PC-3 (cell line): ENCODE data around the gene FITM2. TPM values are rescaled to one million over a fixed set of nuclear protein-coding genes. Genes with fewer than 3 reads are reported as not detected.
"Not testable (repeated sequence)": the region's sequence is repeated elsewhere in the genome, so short reads cannot be mapped to it uniquely, and the experiment has no call there.

ENCODE experiments used
- ATAC-seq: fragments of 200-7000 bp; cut with Tn5 transposase; 2 replicates; pipeline ENCODE4 v1.9.1; 2020; ENCODE audit warnings: mild to moderate bottlenecking, moderate library complexity
- BruUV-seq: library from RNA; stranded (reverse); fragments of 400-500 nt; replicated peaks from 2 replicates; lab custom pipeline; 2021; lab: Mats Ljungman, UMichigan
- CTCF ChIA-PET: fragments of 300-600 bp; sonication (Branson Sonifier 250); formaldehyde crosslinking; loops from one replicate; lab custom pipeline; 2022; ENCODE audit warnings: antibody characterized with exemption; lab: Charles Lee
- POLR2A ChIA-PET: fragments of 300-600 bp; sonication (Branson Sonifier 250); formaldehyde crosslinking; loops from one replicate; lab custom pipeline; 2022; ENCODE audit warnings: antibody characterized with exemption; ENCODE audit not compliant: unreplicated experiment; lab: Charles Lee
- DNase-seq: peaks from one replicate; pipeline ENCODE4 v3.0.0-alpha.2; 2015
- H2AFZ ChIP-seq: fragments of 300-600 bp; sonication (generic); 2 replicates; pipeline ENCODE4 v1.6.0; 2016; ENCODE audit warnings: antibody characterized with exemption, low read length
- H3F3A ChIP-seq: fragments of 300-600 bp; sonication (generic); one replicate; pipeline ENCODE4 v1.6.0; 2017; ENCODE audit warnings: antibody characterized with exemption, low read length, control low read depth, mild to moderate bottlenecking; ENCODE audit not compliant: unreplicated experiment
- H3K27ac ChIP-seq: fragments of 300-600 bp; sonication (generic); 2 replicates; pipeline ENCODE4 v1.5.1; 2016; ENCODE audit warnings: mild to moderate bottlenecking, low read length
- H3K27me3 ChIP-seq: fragments of 300-600 bp; sonication (generic); 2 replicates; pipeline ENCODE4 v1.6.1; 2016; ENCODE audit warnings: low read length, mixed read lengths
- H3K36me3 ChIP-seq: fragments of 300-600 bp; sonication (generic); 2 replicates; pipeline ENCODE4 v1.6.1; 2016; ENCODE audit warnings: low read depth, mixed run types, low read length, mixed read lengths
- H3K4me1 ChIP-seq: fragments of 300-600 bp; sonication (generic); 2 replicates; pipeline ENCODE4 v1.5.1; 2016; ENCODE audit warnings: low read length; ENCODE audit not compliant: insufficient read depth
- H3K4me2 ChIP-seq: fragments of 300-600 bp; sonication (generic); 2 replicates; pipeline ENCODE4 v1.6.0; 2016; ENCODE audit warnings: low read length
- H3K4me3 ChIP-seq: fragments of 300-600 bp; sonication (generic); 2 replicates; pipeline ENCODE4 v1.5.1; 2016; ENCODE audit warnings: mild to moderate bottlenecking, low read length, mixed read lengths
- H3K79me2 ChIP-seq: fragments of 300-600 bp; sonication (generic); 2 replicates; pipeline ENCODE4 v1.6.1; 2017; ENCODE audit warnings: low read length, mixed read lengths
- H3K9ac ChIP-seq: fragments of 300-600 bp; sonication (generic); 2 replicates; pipeline ENCODE4 v1.6.0; 2016; ENCODE audit warnings: mild to moderate bottlenecking, low read length
- H3K9me2 ChIP-seq: fragments of 300-600 bp; sonication (generic); replicated peaks from 2 replicates; pipeline ENCODE4 v1.6.1; 2016; ENCODE audit warnings: mixed run types, low read length, mixed read lengths
- H3K9me3 ChIP-seq: fragments of 300-600 bp; sonication (generic); 2 replicates; pipeline ENCODE4 v1.6.1; 2016; ENCODE audit warnings: low read length, mixed read lengths
- H4K20me1 ChIP-seq: fragments of 300-600 bp; sonication (generic); 2 replicates; pipeline ENCODE4 v1.6.1; 2016; ENCODE audit warnings: low read length, mixed read lengths
- EZH2 ChIP-seq: fragments of 300-600 bp; sonication (generic); IDR thresholded peaks from one replicate; pipeline ENCODE4 v1.6.1; 2017; ENCODE audit warnings: antibody characterized with exemption, mild to moderate bottlenecking, low read length; ENCODE audit not compliant: unreplicated experiment
- EZH2phosphoT487 ChIP-seq: fragments of 300-600 bp; sonication (generic); IDR thresholded peaks from 2 replicates; pipeline ENCODE4 v1.6.1; 2018; ENCODE audit warnings: mild to moderate bottlenecking, antibody characterized with exemption, low read length, borderline replicate concordance
- intact Hi-C: fragments of 100-400 bp; cut with micrococcal nuclease; formaldehyde crosslinking; loops from 2 replicates; pipeline ENCODE4 v1.9.0; 2023
- total RNA-seq: library from RNA; depleted of rRNA; stranded (reverse); fragments of >200 nt; gene quantifications from 2 replicates; pipeline ENCODE4 v1.2.3, GENCODE V29; 2014
- TF ChIP-seq, protein P1 (sequence below): fragments of 300-600 bp; sonication (generic); conservative IDR thresholded peaks from 2 replicates; pipeline ENCODE4 v1.5.1; 2017; ENCODE audit warnings: antibody characterized with exemption, low read depth, mild to moderate bottlenecking, low read length

FITM2 gene
- total RNA-seq, 1 experiment from 2014 or later = 8.8 TPM

DNA sequence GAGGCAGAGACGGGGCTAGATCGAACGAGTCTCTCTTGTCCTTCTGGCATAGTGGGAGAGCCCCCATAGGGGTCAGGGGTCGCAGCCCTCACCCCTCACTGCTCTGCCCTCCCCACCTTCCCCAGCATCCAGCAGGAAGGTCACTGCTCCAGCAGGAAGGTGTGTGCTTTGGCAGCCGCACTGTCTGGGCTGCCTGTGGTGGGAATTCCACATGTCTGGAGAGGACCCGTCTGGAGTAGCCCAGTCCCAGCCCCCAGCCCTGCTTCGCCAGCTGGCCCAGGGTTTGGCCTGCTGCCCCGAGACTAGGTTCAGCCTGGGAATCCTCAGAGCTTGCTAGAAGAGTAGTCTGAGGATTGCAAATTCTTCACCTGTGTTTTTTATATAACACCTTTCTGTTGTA, 23.3 kb upstream of the FITM2 start:
- DNase-seq = no peak
- no peak overlapping the region for H3K27ac ChIP-seq
- H3K4me2 ChIP-seq = no peak overlapping the region
- CTCF ChIA-PET = no interaction called here
- no peak overlapping the region for H3K4me3 ChIP-seq
- H3K4me1 ChIP-seq = no peaks in the 10 kb centered on the region
- no TSS peak for BruUV-seq
- no peaks in the 10 kb centered on the region for H3F3A ChIP-seq
- no peaks in the 10 kb centered on the region for H4K20me1 ChIP-seq
- no peak overlapping the region for H3K9ac ChIP-seq
- intact Hi-C loops = no loop called here
- H2AFZ ChIP-seq = no peak overlapping the region
- POLR2A ChIA-PET = no interaction called here
- H3K36me3 ChIP-seq = no peaks in the 10 kb centered on the region
- no peaks in the 10 kb centered on the region; the same call in 1 of the 2 replicates for H3K27me3 ChIP-seq
- H3K79me2 ChIP-seq = no peaks in the 10 kb centered on the region
- no peaks in the 10 kb centered on the region for H3K9me2 ChIP-seq
- TF ChIP-seq EZH2 (no peak), EZH2phosphoT487 (no peak)
- TF ChIP-seq, protein P1, sequence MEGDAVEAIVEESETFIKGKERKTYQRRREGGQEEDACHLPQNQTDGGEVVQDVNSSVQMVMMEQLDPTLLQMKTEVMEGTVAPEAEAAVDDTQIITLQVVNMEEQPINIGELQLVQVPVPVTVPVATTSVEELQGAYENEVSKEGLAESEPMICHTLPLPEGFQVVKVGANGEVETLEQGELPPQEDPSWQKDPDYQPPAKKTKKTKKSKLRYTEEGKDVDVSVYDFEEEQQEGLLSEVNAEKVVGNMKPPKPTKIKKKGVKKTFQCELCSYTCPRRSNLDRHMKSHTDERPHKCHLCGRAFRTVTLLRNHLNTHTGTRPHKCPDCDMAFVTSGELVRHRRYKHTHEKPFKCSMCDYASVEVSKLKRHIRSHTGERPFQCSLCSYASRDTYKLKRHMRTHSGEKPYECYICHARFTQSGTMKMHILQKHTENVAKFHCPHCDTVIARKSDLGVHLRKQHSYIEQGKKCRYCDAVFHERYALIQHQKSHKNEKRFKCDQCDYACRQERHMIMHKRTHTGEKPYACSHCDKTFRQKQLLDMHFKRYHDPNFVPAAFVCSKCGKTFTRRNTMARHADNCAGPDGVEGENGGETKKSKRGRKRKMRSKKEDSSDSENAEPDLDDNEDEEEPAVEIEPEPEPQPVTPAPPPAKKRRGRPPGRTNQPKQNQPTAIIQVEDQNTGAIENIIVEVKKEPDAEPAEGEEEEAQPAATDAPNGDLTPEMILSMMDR = no peak
- H3K9me3 ChIP-seq = no peaks in the 10 kb centered on the region
- no peak for ATAC-seq

GRCh38 chr20:44331201-44331600, 20.2 kb upstream of the FITM2 start:
- Histone ChIP-seq H3K4me3 (no peak overlapping the region), H4K20me1 (no peaks in the 10 kb centered on the region), H3K4me1 (no peaks in the 10 kb centered on the region), H3K36me3 (no peaks in the 10 kb centered on the region), H3K9ac (no peak overlapping the region), H3K79me2 (no peaks in the 10 kb centered on the region), H3K9me2 (no peaks in the 10 kb centered on the region), H3K9me3 (no peaks in the 10 kb centered on the region), H2AFZ (no peak overlapping the region), H3K27me3 (no peaks in the 10 kb centered on the region), H3K4me2 (no peak overlapping the region), H3K27ac (no peak overlapping the region), H3F3A (no peaks in the 10 kb centered on the region)
- ChIA-PET POLR2A (no interaction called here), CTCF (no interaction called here)
- ATAC-seq (no peak), DNase-seq (no peak)
- TF ChIP-seq EZH2 (no peak), EZH2phosphoT487 (no peak)
- TF ChIP-seq, protein P1 = no peak
- intact Hi-C loops = no loop called here
- no TSS peak for BruUV-seq

DNA sequence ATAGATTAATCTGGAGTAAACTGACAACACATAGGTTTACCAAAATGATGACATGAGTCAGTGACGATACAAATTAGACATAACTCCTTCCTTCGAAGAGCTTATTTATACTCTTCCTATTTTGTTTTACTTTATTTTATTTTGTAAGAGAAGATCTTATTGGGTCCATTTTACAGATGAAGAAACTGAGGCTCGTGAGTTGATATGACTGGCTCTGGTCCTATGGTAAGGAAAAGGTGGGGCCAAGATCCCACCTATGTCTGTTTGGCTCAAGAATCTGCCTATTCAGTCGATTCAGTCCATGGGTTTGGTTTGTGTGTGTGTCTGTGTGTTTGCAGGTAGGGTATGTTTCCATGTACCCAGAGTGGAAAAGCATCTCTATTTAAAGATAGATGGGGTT, 17.4 kb upstream of the FITM2 start:
- Histone ChIP-seq H3K9me2 (no peaks in the 10 kb centered on the region), H2AFZ (no peak overlapping the region), H3F3A (no peaks in the 10 kb centered on the region), H3K36me3 (no peaks in the 10 kb centered on the region), H3K9me3 (no peaks in the 10 kb centered on the region), H3K4me3 (no peak overlapping the region), H3K27me3 (no peaks in the 10 kb centered on the region), H3K79me2 (no peaks in the 10 kb centered on the region), H3K9ac (no peak overlapping the region), H3K4me2 (no peak overlapping the region), H3K4me1 (no peaks in the 10 kb centered on the region), H3K27ac (no peak overlapping the region), H4K20me1 (no peaks in the 10 kb centered on the region)
- BruUV-seq = no TSS peak
- intact Hi-C loops = no loop called here
- DNase-seq (no peak), ATAC-seq (no peak)
- CTCF ChIA-PET = no interaction called here
- TF ChIP-seq, protein P1 = no peak
- TF ChIP-seq EZH2phosphoT487 (no peak), EZH2 (no peak)
- POLR2A ChIA-PET = no interaction called here

DNA sequence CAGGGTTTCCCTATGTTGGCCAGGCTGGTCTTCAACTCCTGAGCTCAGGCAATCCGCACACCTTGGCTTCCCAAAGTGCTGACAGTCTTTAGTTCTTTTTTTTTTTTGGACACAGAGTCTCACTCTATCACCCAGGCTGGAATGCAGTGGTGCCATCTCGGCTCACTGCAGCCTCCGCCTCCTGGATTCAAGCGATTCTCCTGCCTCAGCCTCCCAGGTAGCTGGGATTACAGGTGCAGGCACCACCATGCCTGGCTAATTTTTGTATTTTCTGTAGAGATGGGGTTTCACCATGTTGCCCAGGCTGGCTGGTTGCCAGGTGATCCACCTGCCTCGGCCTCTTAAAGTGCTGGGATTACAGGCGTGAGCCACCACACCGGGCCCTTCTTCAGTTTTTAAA, 16.7 kb upstream of the FITM2 start:
- ATAC-seq, H3K36me3 ChIP-seq, H3K4me3 ChIP-seq, POLR2A ChIA-PET, H2AFZ ChIP-seq, CTCF ChIA-PET, H3F3A ChIP-seq, H3K79me2 ChIP-seq, H3K9me3 ChIP-seq, H3K27me3 ChIP-seq, H3K9me2 ChIP-seq, intact Hi-C loops, H3K9ac ChIP-seq, BruUV-seq, DNase-seq, H3K27ac ChIP-seq, H3K4me2 ChIP-seq, H4K20me1 ChIP-seq, H3K4me1 ChIP-seq: not testable (repeated sequence)
